GM18867 (cell line): ENCODE results near the gene AKAP6.

Experiments used
- ATAC-seq: cut with Tn5 transposase; IDR thresholded peaks from one replicate; pipeline ENCODE4 v1.9.1; 2021; ENCODE audit warnings: mild to moderate bottlenecking, moderate library complexity; ENCODE audit not compliant: unreplicated experiment

The AKAP6 gene

DNA sequence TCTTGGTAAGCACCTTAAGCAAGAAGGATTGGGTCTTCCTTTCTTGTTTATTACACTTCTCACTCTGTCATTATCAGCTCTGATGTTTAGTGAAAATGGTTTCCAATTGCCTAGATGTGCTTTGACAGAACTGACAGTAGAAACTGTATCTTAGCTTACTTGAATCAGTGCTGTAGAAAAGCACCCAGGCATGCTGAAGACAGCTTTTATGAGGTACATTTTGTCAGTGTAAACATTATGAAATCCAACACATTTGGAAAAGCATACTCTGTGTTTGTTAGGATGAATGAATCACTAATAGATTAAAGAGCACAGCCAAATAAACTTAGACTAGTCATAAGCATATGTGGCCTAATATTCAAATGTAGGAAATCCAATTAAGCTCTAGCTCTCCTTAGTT is 319.3 kb downstream of the AKAP6 start:
- no peak for ATAC-seq

- ATAC-seq: no peak
Observed at GRCh38 chr14:32650030-32650429, 320.9 kb downstream of the AKAP6 start.

- no peak for ATAC-seq
Observed at GRCh38 chr14:32650665-32651064, 321.6 kb downstream of the AKAP6 start.

DNA sequence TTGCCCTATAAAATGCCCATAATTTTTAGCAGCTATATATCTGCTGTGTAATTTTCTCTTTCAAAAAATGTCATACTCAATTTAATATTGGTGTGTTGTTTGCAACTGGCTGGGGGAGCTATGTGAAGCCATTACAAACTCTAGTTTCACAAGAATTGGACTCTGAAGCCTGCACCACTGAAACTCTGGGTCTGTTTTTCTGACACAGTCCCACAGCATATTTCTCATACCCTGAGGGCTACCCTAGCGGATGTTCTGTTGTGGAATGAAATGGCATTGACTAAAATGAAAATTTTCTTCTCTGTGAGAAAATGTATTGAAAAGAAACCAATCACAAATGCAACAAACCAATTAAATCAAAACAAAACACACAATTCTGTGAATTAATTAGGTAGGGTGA is 325.0 kb downstream of the AKAP6 start:
- peak; percentile 50 for ATAC-seq

DNA sequence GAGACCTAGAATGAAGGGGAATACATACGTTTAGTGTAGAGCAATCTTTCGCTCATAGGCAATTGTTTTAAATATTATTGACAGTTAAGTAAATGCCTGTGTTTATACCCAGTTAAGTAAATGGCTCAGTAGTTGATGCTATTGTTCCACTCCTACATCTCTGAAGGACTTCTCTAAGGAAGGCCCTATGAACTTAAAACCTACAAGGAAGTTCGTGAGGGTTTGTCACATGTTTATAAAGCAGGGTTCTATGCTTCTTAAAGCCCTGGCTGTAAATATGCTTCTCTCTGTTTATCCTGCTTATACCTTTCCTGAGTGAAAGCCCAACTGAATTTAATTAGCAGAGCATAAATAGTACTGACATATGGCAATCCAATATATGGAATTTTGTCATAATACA is 327.5 kb downstream of the AKAP6 start:
- ATAC-seq: no peak

DNA sequence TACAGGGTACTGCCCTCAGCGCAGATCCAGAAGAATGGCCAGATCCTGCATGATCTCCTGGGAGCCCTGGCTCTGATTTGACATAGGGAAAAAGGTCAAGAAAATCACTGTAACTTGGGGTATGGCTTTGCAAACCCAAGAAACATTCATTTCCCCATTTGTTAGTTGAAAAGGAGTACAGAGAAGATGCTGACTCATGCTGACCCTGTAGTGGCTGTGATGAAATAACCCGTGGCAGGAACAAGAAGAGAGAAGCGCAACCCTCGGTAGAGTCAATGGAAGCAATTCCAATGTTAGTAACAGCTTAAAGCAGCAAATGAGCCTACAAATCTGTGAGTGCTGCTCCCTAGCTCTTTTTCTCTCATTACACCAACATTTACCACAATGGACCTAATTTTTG is 328.0 kb downstream of the AKAP6 start:
- ATAC-seq: peak; percentile 80

DNA sequence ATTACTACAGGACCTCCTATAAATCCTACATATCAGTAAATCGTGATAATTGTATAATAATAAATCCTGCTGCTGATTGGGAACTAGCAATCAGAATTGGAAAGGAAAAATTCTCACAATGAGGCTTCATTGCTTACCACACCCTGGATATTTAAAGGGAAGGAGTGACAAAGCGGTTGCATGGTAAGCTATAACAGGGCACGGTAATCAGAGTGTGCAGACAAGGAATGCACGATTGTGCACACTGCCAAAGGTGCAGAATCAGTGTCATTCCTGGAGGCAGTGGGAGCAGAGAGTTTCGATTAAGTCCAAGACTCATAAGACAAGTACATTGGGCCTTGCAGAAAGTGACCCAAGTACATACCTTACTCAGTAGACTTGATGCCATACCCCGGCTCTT is 332.1 kb downstream of the AKAP6 start:
- no peak for ATAC-seq

DNA sequence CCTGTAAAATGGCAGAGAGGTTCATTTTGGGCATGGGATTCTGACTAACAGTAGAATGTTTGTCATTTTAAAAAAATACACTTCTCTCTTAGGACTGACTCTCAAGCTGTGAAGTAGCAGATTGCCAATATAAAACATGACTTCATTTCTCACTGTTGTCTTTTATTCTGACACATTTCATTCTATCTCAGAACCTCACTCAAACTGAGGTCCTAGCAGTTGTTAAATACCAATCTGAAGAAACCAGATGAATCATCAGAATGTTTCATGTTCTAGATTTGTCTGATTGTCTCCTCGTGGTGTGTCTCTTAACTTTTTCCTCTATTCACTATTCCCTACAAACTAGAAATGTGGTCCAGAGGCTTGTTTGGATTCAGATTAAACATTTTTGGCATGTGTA is 333.1 kb downstream of the AKAP6 start:
- ATAC-seq: no peak

- ATAC-seq: no peak
Observed at GRCh38 chr14:32666308-32666707, 337.2 kb downstream of the AKAP6 start.

- no peak for ATAC-seq
Observed at GRCh38 chr14:32667287-32667686, 338.2 kb downstream of the AKAP6 start.

DNA sequence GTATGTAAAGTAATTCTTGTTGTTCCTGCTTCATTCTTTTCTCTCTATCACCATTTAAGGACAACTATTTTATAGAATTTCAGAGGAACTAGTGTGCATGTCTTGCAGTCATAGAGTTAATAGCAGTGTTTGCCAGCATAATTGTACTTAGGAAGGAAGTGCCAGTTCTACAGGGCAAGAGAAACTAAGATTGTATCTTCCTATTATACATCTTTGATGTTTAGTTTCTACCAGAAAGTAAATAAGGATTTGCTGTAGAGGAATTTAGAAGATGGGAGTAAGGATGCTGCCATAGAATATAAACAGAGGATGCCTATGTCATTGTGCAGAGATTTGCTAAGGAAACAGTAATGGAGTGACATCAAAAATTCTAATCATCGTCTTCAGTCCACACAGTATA is 338.7 kb downstream of the AKAP6 start:
- no peak for ATAC-seq

GRCh38 chr14:32669391-32669790 is 340.3 kb downstream of the AKAP6 start:
- no peak for ATAC-seq

- no peak for ATAC-seq
Observed at GRCh38 chr14:32675433-32675832, 346.3 kb downstream of the AKAP6 start.

GRCh38 chr14:32677129-32677780 is 348.2 kb downstream of the AKAP6 start:
- no peak for ATAC-seq

DNA sequence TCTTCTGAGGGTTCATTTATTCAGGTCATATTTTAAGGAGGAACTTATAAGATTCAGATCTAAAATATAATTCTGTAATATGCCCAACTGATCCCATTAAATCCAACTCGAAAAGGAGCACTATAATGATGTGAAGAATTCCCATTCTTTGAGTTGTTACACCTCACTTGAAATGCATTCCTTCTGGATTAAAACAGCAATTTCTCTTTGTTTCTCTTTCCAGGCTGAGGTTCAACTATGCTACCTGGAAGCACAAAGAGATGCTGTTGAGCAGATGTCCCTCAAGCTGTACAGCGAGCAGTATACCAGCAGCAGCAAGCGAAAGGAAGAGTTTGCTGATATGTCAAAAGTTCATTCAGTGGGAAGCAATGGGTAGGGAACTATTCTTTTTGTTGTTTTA is 349.0 kb downstream of the AKAP6 start:
- no peak for ATAC-seq

GRCh38 chr14:32679927-32680612 is 351.0 kb downstream of the AKAP6 start:
- ATAC-seq: no peak

DNA sequence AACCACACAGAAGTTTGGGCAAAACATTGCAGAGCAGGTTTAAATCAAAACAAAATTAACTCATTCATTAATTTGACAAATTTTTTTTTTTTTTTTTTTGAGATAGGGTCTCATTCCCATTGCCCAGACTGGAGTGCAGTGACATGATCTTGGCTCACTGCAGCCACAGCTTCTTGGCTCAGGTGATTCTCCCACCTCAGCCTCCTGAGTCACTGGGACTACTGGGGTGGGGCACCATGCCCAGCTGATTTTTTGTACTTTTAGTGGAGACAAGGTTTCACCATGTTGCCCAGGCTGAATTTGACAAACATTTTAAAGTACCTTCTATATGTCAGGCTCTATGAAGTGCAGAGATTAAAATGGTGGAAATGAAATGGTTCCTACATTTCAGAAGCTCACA is 352.5 kb downstream of the AKAP6 start:
- ATAC-seq: no peak

GRCh38 chr14:32682214-32682613 is 353.1 kb downstream of the AKAP6 start:
- no peak for ATAC-seq

GRCh38 chr14:32683679-32684078 is 354.6 kb downstream of the AKAP6 start:
- ATAC-seq: peak; percentile 91

- ATAC-seq: no peak
Observed at GRCh38 chr14:32688941-32689340, 359.8 kb downstream of the AKAP6 start.

DNA sequence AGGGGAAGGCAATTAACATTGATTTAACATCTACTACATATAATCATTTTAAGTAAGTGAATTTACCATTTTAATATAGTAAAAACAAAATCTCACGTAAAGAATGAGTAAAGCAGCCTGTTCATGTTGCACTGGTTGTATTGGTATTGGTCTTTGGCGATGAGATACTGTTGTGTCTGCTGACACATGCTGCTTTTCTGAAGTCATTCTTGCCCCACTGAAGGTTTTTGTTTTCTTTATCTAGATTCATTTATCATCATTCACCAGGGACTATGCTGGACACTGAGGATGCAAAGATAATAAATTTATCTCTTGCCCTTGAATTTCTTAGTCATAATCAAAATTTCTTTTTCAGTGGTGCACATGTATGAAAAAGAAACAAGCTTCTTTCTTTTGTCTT is 363.3 kb downstream of the AKAP6 start:
- no peak for ATAC-seq

DNA sequence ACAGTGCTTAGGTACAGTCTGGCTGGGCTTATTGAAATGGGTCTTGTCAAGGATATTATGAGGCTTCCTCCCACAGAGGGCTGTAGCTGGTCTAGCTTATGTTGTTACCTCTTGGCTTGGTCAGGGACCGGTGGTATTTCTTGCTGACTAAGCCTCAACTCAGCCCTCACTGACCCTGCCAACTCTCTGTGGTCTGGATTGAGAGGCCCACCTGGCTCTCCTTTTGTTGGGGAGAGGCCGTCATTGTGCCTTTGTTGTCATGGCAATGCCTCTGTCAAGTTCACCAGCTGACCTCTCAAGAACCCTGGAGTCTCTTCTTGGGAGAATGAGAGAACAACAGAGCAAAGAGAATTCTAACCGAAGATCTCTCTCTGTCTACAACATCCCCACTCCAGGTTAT is 364.0 kb downstream of the AKAP6 start:
- peak; percentile 68 for ATAC-seq
